Panc1 (cell line): ENCODE data around the gene C1orf167.

Experiments used
- TF ChIP-seq, protein P1 (sequence below), 2 experiments: IDR thresholded peaks; 2 replicates each; pipeline ENCODE4 v1.6.1; 2011 to 2012; ENCODE audit warnings: low read depth in 2 of 2, control low read depth in 1 of 2, low read length in 1 of 2, mild to moderate bottlenecking in 1 of 2, moderate library complexity in 1 of 2; ENCODE audit not compliant: insufficient read depth in 1 of 2
- TF ChIP-seq, protein P2 (sequence below): fragments of 450-650 bp; IDR thresholded peaks from 2 replicates; pipeline ENCODE4 v1.5.1; 2017; ENCODE audit warnings: mild to moderate bottlenecking

DNA sequence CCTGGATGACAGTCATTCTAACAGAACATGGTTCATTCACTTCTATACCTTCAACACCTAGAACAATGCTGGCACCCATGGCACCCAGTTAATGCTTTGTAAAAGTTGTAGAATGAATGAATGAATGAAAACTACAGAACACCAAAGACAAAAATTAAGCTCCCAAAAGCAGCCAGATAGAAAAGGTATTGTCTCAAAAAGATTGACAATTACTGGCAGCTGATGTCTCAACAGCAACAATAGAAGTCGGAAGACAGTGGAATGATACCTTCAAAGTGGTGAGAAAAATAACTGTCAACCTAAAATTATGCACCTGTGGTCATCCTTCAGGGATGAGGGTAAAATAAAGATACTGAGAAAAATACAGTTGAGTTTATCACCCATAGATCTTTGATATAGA is 4.9 kb upstream of the C1orf167 start:
- TF ChIP-seq, protein P1, sequence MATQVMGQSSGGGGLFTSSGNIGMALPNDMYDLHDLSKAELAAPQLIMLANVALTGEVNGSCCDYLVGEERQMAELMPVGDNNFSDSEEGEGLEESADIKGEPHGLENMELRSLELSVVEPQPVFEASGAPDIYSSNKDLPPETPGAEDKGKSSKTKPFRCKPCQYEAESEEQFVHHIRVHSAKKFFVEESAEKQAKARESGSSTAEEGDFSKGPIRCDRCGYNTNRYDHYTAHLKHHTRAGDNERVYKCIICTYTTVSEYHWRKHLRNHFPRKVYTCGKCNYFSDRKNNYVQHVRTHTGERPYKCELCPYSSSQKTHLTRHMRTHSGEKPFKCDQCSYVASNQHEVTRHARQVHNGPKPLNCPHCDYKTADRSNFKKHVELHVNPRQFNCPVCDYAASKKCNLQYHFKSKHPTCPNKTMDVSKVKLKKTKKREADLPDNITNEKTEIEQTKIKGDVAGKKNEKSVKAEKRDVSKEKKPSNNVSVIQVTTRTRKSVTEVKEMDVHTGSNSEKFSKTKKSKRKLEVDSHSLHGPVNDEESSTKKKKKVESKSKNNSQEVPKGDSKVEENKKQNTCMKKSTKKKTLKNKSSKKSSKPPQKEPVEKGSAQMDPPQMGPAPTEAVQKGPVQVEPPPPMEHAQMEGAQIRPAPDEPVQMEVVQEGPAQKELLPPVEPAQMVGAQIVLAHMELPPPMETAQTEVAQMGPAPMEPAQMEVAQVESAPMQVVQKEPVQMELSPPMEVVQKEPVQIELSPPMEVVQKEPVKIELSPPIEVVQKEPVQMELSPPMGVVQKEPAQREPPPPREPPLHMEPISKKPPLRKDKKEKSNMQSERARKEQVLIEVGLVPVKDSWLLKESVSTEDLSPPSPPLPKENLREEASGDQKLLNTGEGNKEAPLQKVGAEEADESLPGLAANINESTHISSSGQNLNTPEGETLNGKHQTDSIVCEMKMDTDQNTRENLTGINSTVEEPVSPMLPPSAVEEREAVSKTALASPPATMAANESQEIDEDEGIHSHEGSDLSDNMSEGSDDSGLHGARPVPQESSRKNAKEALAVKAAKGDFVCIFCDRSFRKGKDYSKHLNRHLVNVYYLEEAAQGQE (IDR thresholded peaks at IDR 0.05; ENCODE audit: insufficient read depth in 1 of 2, low read depth in 2 of 2, low read length in 1 of 2), result no peak
- TF ChIP-seq, protein P2, sequence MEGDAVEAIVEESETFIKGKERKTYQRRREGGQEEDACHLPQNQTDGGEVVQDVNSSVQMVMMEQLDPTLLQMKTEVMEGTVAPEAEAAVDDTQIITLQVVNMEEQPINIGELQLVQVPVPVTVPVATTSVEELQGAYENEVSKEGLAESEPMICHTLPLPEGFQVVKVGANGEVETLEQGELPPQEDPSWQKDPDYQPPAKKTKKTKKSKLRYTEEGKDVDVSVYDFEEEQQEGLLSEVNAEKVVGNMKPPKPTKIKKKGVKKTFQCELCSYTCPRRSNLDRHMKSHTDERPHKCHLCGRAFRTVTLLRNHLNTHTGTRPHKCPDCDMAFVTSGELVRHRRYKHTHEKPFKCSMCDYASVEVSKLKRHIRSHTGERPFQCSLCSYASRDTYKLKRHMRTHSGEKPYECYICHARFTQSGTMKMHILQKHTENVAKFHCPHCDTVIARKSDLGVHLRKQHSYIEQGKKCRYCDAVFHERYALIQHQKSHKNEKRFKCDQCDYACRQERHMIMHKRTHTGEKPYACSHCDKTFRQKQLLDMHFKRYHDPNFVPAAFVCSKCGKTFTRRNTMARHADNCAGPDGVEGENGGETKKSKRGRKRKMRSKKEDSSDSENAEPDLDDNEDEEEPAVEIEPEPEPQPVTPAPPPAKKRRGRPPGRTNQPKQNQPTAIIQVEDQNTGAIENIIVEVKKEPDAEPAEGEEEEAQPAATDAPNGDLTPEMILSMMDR, result no peak
